ENCODE measurements around the gene SBK3. TPM values are rescaled to one million over a fixed set of nuclear protein-coding genes. Genes with fewer than 3 reads are reported as not detected.
"Not testable (repeated sequence)": the region's sequence is repeated elsewhere in the genome, so short reads cannot be mapped to it uniquely, and the experiment has no call there.

The SBK3 gene
- total RNA-seq, 1 experiment from 2014 or later: not detected

DNA sequence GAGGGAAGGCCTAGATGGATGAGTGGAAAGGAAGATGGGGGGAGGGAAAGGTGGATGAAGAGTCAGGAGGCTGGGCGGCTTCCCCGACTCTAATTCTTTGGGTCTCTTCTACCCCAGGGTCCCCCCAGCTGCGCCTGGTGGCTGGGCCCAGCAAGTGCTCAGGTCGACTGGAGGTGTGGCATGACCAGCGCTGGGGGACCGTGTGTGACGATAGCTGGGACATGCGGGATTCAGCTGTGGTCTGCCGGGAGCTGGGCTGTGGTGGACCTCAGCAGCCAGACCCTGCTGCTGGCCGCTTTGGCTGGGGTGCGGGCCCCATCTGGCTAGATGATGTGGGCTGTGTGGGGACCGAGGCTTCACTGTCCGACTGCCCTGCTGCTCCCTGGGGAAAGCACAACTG lies 47.6 kb downstream of the SBK3 start:
- no TSS peak for BruUV-seq (replicated peaks)
- Mint-ChIP-seq H3K9me3 (ENCODE audit: unreplicated experiment) (peaks cover 6% of the 10 kb centered on the region), H3K4me1 (ENCODE audit: insufficient read depth, unreplicated experiment) (peaks cover 5% of the 10 kb centered on the region), H3K27me3 (ENCODE audit: insufficient read depth, unreplicated experiment) (no peaks in the 10 kb centered on the region), H3K36me3 (ENCODE audit: insufficient read depth, unreplicated experiment) (peaks cover 5% of the 10 kb centered on the region), H3K4me3 (ENCODE audit: unreplicated experiment) (no peak overlapping the region), H3K27ac (ENCODE audit: low read depth, unreplicated experiment) (no peak overlapping the region)
- ChIA-PET CTCF (interaction anchor here (1.2 to 4.1 kb wide), 4 partner anchors 11 to 357 kb away, joined by 4 to 26 read pairs (median 6); no protein-coding TSS in a partner anchor), POLR2A (no interaction called here)
- DNase-seq (ENCODE audit: unreplicated experiment): no peak
- intact Hi-C loops (cut with micrococcal nuclease): no loop called here
- TF ChIP-seq, protein P1, sequence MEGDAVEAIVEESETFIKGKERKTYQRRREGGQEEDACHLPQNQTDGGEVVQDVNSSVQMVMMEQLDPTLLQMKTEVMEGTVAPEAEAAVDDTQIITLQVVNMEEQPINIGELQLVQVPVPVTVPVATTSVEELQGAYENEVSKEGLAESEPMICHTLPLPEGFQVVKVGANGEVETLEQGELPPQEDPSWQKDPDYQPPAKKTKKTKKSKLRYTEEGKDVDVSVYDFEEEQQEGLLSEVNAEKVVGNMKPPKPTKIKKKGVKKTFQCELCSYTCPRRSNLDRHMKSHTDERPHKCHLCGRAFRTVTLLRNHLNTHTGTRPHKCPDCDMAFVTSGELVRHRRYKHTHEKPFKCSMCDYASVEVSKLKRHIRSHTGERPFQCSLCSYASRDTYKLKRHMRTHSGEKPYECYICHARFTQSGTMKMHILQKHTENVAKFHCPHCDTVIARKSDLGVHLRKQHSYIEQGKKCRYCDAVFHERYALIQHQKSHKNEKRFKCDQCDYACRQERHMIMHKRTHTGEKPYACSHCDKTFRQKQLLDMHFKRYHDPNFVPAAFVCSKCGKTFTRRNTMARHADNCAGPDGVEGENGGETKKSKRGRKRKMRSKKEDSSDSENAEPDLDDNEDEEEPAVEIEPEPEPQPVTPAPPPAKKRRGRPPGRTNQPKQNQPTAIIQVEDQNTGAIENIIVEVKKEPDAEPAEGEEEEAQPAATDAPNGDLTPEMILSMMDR (IDR thresholded peaks at IDR 0.05; ENCODE audit: unreplicated experiment): no peak

DNA sequence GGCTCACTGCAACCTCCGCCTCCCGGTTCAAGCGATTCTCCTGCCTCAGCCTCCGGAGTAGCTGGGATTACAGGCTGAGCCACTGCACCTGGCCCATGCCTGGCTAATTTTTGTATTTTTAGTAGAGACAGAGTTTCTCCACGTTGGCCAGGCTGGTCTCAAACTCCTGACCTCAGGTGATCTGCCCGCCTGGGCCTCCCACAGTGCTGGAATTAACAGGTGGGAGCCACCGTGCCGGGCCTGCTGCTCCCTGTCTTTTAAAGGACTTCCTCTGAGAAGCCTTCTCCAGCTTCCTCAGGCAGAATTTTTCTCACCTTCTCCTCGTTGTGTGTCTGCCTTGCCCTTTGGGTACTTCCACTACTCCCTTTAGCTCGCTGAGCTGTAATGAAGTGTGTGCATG lies 48.5 kb downstream of the SBK3 start:
- H3K27ac Mint-ChIP-seq (ENCODE audit: low read depth, unreplicated experiment); DNase-seq (ENCODE audit: unreplicated experiment); H3K4me3 Mint-ChIP-seq (ENCODE audit: unreplicated experiment); H3K27me3 Mint-ChIP-seq (ENCODE audit: insufficient read depth, unreplicated experiment); H3K36me3 Mint-ChIP-seq (ENCODE audit: insufficient read depth, unreplicated experiment); intact Hi-C loops (cut with micrococcal nuclease); H3K9me3 Mint-ChIP-seq (ENCODE audit: unreplicated experiment); BruUV-seq (replicated peaks): not testable (repeated sequence)
- CTCF ChIA-PET: interaction anchor here (1.2 to 6.2 kb wide), 4 partner anchors 8 to 356 kb away, joined by 6 to 51 read pairs (median 16); no protein-coding TSS in a partner anchor
- peaks cover 11% of the 10 kb centered on the region for H3K4me1 Mint-ChIP-seq (ENCODE audit: insufficient read depth, unreplicated experiment)
- POLR2A ChIA-PET: interaction anchor here (0.9 kb wide), 1 partner anchor 12 kb away, joined by 3 read pairs; the partner anchor contains the start of gene NAT14

DNA sequence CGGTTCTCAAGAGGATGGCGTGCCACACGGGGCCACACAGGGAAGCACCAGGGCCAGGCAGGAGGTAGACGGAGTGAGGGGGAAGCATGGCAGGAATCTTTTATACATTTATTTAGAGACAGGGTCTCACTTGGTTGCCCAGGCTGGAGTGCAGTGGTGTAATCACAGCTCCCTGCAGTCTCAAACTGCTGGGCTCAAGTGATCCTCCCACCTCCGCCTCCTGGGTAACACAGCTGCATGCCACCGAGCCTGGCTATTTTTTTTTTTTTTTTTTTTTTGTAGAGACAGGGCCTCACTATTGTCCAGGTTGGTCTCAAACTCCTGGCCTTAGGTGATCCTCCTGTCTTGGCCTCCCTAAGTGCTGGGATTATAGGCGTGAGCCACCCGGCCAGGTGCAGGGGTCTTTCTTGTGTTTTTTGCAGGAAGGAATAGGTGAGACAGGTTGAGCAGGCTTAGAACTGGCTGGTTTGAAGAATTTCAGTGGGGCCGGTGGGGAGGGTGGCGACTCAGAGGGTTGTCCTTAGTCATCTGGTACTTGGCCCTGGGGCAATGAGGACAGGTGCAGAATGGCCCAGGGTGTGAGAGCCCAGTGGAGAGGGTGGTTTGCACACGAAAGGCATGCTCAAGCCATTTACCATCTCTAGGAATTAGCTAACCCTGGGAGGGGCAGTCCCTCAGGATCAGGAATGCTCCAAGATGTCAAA lies 49.5 kb downstream of the SBK3 start:
- no peaks in the 10 kb centered on the region for H3K9me3 Mint-ChIP-seq (ENCODE audit: unreplicated experiment)
- intact Hi-C loops (cut with micrococcal nuclease): no loop called here
- ChIA-PET POLR2A (interaction anchor here (0.7 to 0.8 kb wide), 2 partner anchors 9 to 344 kb away, joined by 3 to 4 read pairs; no protein-coding TSS in a partner anchor), CTCF (interaction anchor here (0.6 to 6.2 kb wide), 4 partner anchors 9 to 336 kb away, joined by 3 to 51 read pairs (median 14); no protein-coding TSS in a partner anchor)
- TF ChIP-seq, protein P1 (IDR thresholded peaks at IDR 0.05; ENCODE audit: unreplicated experiment): no peak
- no peak overlapping the region for H3K4me3 Mint-ChIP-seq (ENCODE audit: unreplicated experiment)
- H3K4me1 Mint-ChIP-seq (ENCODE audit: insufficient read depth, unreplicated experiment): peaks cover 17% of the 10 kb centered on the region
- BruUV-seq (replicated peaks): no TSS peak
- peaks cover 5% of the 10 kb centered on the region for H3K36me3 Mint-ChIP-seq (ENCODE audit: insufficient read depth, unreplicated experiment)
- H3K27me3 Mint-ChIP-seq (ENCODE audit: insufficient read depth, unreplicated experiment): no peaks in the 10 kb centered on the region
- DNase-seq (ENCODE audit: unreplicated experiment): no peak
- H3K27ac Mint-ChIP-seq (ENCODE audit: low read depth, unreplicated experiment): no peak overlapping the region

DNA sequence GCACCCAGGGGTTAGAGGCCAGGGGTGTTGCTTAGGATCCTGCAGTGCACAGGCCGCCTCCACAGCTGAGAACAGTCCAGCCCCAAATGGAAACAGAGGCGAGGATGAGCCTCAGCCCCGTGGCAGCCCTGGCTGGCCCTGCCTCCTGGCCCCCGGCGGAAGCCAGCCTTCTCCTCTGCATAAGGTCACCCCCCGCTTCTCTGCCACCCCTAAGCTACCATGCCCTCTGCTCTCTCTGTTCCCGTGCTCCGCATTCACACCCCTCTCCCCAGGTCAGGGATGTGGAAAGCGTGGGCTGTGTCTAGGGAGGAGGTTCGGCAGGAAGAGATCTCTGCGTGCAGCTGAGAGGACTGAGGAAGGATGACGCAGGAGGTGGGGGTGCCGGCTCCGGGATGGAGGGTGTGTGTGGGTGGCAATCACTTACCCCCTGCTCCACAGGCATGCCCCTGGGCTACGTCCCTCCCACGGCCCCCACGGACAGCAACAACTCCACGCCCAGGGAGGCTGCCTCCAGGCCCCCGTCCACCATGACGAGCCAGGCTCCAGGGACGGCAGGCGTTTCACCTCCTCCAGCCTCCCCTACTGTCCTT lies 51.1 kb downstream of the SBK3 start:
- H3K4me1 Mint-ChIP-seq (ENCODE audit: insufficient read depth, unreplicated experiment): peaks cover 17% of the 10 kb centered on the region
- intact Hi-C loops (cut with micrococcal nuclease): no loop called here
- ChIA-PET POLR2A (no interaction called here), CTCF (interaction anchor here (0.7 to 6.2 kb wide), 7 partner anchors 11 to 203 kb away, joined by 3 to 51 read pairs (median 3); partner anchors contain the start of gene U2AF2)
- BruUV-seq (replicated peaks): no TSS peak
- H3K4me3 Mint-ChIP-seq (ENCODE audit: unreplicated experiment): no peak overlapping the region
- H3K9me3 Mint-ChIP-seq (ENCODE audit: unreplicated experiment): no peaks in the 10 kb centered on the region
- peaks cover 5% of the 10 kb centered on the region for H3K36me3 Mint-ChIP-seq (ENCODE audit: insufficient read depth, unreplicated experiment)
- TF ChIP-seq, protein P1 (IDR thresholded peaks at IDR 0.05; ENCODE audit: unreplicated experiment): no peak
- no peak overlapping the region for H3K27ac Mint-ChIP-seq (ENCODE audit: low read depth, unreplicated experiment)
- peak; percentile 19 for DNase-seq (ENCODE audit: unreplicated experiment)
- no peaks in the 10 kb centered on the region for H3K27me3 Mint-ChIP-seq (ENCODE audit: insufficient read depth, unreplicated experiment)
